OCI-LY1 (cell line): ENCODE results near the gene EDEM3.

Experiments used
- H2AFZ ChIP-seq: fragments of 200-600 bp; sonication (generic), shearing (Covaris generic); 2 replicates; pipeline ENCODE4 v1.6.0; 2014; ENCODE audit warnings: antibody characterized with exemption, mild to moderate bottlenecking, low read length
- H3F3A ChIP-seq: fragments of 200-600 bp; sonication (generic), shearing (Covaris generic); 2 replicates; pipeline ENCODE4 v1.6.0; 2014; ENCODE audit warnings: mild to moderate bottlenecking, antibody characterized with exemption, low read length, moderate library complexity; ENCODE audit not compliant: insufficient read depth
- H3K27ac ChIP-seq: fragments of 200-600 bp; sonication (generic); 2 replicates; pipeline ENCODE4 v1.5.1; 2014; ENCODE audit warnings: low read length, mixed run types, mild to moderate bottlenecking, low read depth; ENCODE audit not compliant: poor library complexity, severe bottlenecking
- H3K27me3 ChIP-seq: fragments of 200-600 bp; sonication (generic); 2 replicates; pipeline ENCODE4 v1.6.0; 2014; ENCODE audit warnings: antibody characterized with exemption, mild to moderate bottlenecking, low read length, moderate library complexity; ENCODE audit not compliant: insufficient read depth
- H3K36me3 ChIP-seq: fragments of 200-600 bp; sonication (generic); 2 replicates; pipeline ENCODE4 v1.6.1; 2014; ENCODE audit warnings: mild to moderate bottlenecking, antibody characterized with exemption, low read length, moderate library complexity, mixed read lengths; ENCODE audit not compliant: insufficient read depth
- H3K4me1 ChIP-seq: fragments of 200-600 bp; sonication (generic); 2 replicates; pipeline ENCODE4 v1.5.1; 2014; ENCODE audit warnings: mild to moderate bottlenecking, low read length, moderate library complexity; ENCODE audit not compliant: insufficient read depth, severe bottlenecking
- H3K4me2 ChIP-seq: fragments of 200-600 bp; sonication (generic), shearing (Covaris generic); 2 replicates; pipeline ENCODE4 v1.6.1; 2014; ENCODE audit warnings: low read length
- H3K4me3 ChIP-seq: fragments of 200-600 bp; sonication (generic); 2 replicates; pipeline ENCODE4 v1.5.1; 2014; ENCODE audit warnings: low read length, low read depth, mild to moderate bottlenecking, mixed read lengths; ENCODE audit not compliant: poor library complexity, severe bottlenecking
- H3K79me2 ChIP-seq: fragments of 200-600 bp; shearing (Covaris generic); 2 replicates; pipeline ENCODE4 v1.6.1; 2016; ENCODE audit warnings: mixed run types, low read length, mixed read lengths; ENCODE audit not compliant: insufficient read depth
- H3K9ac ChIP-seq: fragments of 200-600 bp; sonication (generic), shearing (Covaris generic); 2 replicates; pipeline ENCODE4 v1.6.1; 2014; ENCODE audit warnings: mild to moderate bottlenecking, low read length, mixed read lengths
- H3K9me2 ChIP-seq: fragments of 200-600 bp; sonication (generic), shearing (Covaris generic); 2 replicates; pipeline ENCODE4 v1.6.1; 2014; ENCODE audit warnings: low read depth, mild to moderate bottlenecking, low read length, mixed read lengths
- H3K9me3 ChIP-seq: fragments of 200-600 bp; shearing (Covaris generic); 2 replicates; pipeline ENCODE4 v1.6.1; 2014; ENCODE audit warnings: low read length, mixed read lengths
- H4K20me1 ChIP-seq: fragments of 200-600 bp; sonication (generic), shearing (Covaris generic); 2 replicates; pipeline ENCODE4 v1.6.0; 2016; ENCODE audit warnings: mild to moderate bottlenecking, low read length; ENCODE audit not compliant: insufficient read depth
- EZH2 ChIP-seq: fragments of 200-600 bp; sonication (generic), shearing (Covaris generic); IDR thresholded peaks from 2 replicates; pipeline ENCODE4 v1.8.0; 2017; ENCODE audit warnings: borderline replicate concordance, mixed run types, mild to moderate bottlenecking, antibody characterized with exemption, low read length, moderate library complexity, mixed read lengths
- TF ChIP-seq, protein P1 (sequence below): fragments of 200-600 bp; sonication (generic), shearing (Covaris generic); IDR thresholded peaks from 2 replicates; pipeline ENCODE4 v1.5.1; 2017; ENCODE audit warnings: mild to moderate bottlenecking, antibody characterized with exemption, low read length, moderate library complexity, mixed read lengths

The EDEM3 gene

GRCh38 chr1:184754476-184755225 lies at the start of gene EDEM3:
TSS of gene EDEM3 (minus strand) at chr1:184754858. CDS start at chr1:184754646, 212 bp downstream.
- Histone ChIP-seq H3K4me3 (peak within 1 kb of the TSS; percentile 81), H4K20me1 (no peaks in the 10 kb centered on the region), H3K27ac (peak within 1 kb of the TSS; percentile 26), H3K36me3 (no peaks in the 10 kb centered on the region), H3F3A (0 out of 2 replicates have a peak, but pooled peaks cover 3% of the 10 kb centered on the region), H3K79me2 (peaks cover 19% of the 10 kb centered on the region), H3K4me1 (peaks cover 24% of the 10 kb centered on the region), H3K4me2 (peak within 1 kb of the TSS; percentile 97), H3K9ac (peak within 1 kb of the TSS; percentile 81), H3K9me3 (no peaks in the 10 kb centered on the region), H3K9me2 (no peaks in the 10 kb centered on the region), H3K27me3 (no peaks in the 10 kb centered on the region), H2AFZ (peak within 1 kb of the TSS; percentile 97)
- TF ChIP-seq EZH2: no peak
- TF ChIP-seq, protein P1, sequence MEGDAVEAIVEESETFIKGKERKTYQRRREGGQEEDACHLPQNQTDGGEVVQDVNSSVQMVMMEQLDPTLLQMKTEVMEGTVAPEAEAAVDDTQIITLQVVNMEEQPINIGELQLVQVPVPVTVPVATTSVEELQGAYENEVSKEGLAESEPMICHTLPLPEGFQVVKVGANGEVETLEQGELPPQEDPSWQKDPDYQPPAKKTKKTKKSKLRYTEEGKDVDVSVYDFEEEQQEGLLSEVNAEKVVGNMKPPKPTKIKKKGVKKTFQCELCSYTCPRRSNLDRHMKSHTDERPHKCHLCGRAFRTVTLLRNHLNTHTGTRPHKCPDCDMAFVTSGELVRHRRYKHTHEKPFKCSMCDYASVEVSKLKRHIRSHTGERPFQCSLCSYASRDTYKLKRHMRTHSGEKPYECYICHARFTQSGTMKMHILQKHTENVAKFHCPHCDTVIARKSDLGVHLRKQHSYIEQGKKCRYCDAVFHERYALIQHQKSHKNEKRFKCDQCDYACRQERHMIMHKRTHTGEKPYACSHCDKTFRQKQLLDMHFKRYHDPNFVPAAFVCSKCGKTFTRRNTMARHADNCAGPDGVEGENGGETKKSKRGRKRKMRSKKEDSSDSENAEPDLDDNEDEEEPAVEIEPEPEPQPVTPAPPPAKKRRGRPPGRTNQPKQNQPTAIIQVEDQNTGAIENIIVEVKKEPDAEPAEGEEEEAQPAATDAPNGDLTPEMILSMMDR: no peak

GRCh38 chr1:184804220-184804619 lies 49.6 kb upstream of the EDEM3 start:
- no peaks in the 10 kb centered on the region for H3K79me2 ChIP-seq
- H3K9me2 ChIP-seq: no peaks in the 10 kb centered on the region
- no peaks in the 10 kb centered on the region for H3K9me3 ChIP-seq
- no peak overlapping the region for H2AFZ ChIP-seq
- no peaks in the 10 kb centered on the region for H3F3A ChIP-seq
- no peak overlapping the region for H3K9ac ChIP-seq
- H3K4me1 ChIP-seq: no peaks in the 10 kb centered on the region
- no peaks in the 10 kb centered on the region for H3K27me3 ChIP-seq
- TF ChIP-seq EZH2: no peak
- TF ChIP-seq, protein P1: no peak
- no peak overlapping the region for H3K4me3 ChIP-seq
- H3K36me3 ChIP-seq: no peaks in the 10 kb centered on the region
- H4K20me1 ChIP-seq: no peaks in the 10 kb centered on the region
- no peak overlapping the region for H3K27ac ChIP-seq
- no peak overlapping the region for H3K4me2 ChIP-seq

- Histone ChIP-seq H3F3A (no peaks in the 10 kb centered on the region), H3K4me3 (no peak overlapping the region), H3K27me3 (no peaks in the 10 kb centered on the region), H2AFZ (no peak overlapping the region), H3K9me3 (no peaks in the 10 kb centered on the region), H3K4me2 (no peak overlapping the region), H3K27ac (no peak overlapping the region), H4K20me1 (no peaks in the 10 kb centered on the region), H3K36me3 (no peaks in the 10 kb centered on the region), H3K4me1 (no peaks in the 10 kb centered on the region), H3K79me2 (no peaks in the 10 kb centered on the region), H3K9ac (no peak overlapping the region), H3K9me2 (no peaks in the 10 kb centered on the region)
- TF ChIP-seq, protein P1: no peak
- no peak for TF ChIP-seq EZH2
Observed at GRCh38 chr1:184803180-184803492, 48.5 kb upstream of the EDEM3 start.
